Left hindlimb (tissue), 1 donor: ENCODE results near the gene C1orf105.

Experiments
- DNase-seq: peaks from one replicate; pipeline ENCODE4 v3.0.0-alpha.2; 2018

The C1orf105 gene

DNA sequence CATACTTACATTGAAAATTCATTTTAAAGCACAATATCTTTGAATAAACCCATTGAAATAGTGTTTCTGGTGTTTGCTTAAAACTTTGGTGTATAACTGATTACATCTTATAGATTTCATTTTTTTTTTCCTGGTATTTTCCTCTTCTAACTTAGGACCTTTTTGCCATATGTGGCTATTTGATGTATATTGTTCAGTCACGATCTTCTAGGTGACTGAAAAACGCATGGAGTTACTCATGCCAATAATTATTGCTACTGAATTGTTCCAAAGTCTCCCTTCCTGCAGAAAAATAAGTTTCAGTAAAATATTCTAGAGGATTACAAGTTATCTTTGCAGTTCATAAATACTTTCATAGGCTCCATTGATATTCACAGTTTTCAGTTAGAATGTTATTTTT, 22.9 kb upstream of the C1orf105 start:
- DNase-seq, result no peak

DNA sequence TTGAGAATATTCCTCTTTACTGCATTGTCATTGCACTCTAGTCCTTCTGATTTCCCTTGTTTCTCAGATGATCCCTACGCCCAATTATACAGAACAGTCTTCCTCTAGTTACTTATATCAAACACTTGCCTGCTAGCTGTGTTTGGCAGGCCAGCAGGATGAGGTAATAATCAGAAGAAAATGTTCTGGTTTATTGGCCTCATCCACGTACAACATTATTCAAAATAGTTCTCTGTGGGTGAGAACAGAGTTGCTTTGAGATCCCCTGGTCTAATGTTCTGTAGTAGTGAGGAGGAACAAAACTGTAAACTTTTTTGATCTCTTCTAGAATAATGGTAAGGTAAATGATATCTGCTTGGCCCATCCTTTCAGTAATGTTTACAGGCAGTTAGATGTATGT, 22.3 kb upstream of the C1orf105 start:
- DNase-seq, result no peak

DNA sequence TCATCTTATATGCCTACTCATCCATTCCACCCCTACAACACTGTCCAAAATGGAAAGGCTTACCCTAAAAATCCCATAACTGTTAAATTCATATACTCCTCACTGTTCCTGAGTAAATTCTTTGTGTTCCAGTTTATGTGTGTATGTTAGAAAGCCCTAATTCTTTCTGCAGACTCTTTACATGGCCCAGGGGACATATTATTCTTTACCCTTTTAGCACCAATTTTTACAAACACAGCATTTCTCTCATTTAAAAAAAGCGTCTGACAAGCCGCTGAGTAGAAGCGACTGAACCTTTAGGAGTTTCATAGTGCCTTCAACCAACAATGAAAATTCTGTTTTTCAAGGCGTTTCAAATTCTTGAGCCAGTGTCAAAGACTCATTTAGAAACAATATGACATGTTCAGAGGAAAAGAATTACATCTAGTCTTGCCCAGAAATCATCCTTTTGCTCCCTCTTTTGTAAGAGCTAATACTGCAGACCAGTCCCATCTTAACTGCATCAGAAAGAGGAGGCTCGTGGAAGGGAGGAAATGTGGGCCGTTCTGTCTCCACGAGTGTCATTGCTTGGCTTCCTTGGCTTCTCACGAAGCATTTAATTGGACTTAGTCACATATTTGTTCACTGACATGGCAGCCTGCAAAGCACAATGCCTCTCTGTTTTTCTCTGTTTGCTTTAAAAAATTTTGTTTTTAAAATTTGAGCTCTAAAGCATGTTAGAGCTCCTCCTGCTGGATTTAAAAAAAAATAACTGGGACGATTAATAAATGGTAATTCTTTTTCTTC, 21.3 kb upstream of the C1orf105 start:
- DNase-seq, result peak; percentile 87

DNA sequence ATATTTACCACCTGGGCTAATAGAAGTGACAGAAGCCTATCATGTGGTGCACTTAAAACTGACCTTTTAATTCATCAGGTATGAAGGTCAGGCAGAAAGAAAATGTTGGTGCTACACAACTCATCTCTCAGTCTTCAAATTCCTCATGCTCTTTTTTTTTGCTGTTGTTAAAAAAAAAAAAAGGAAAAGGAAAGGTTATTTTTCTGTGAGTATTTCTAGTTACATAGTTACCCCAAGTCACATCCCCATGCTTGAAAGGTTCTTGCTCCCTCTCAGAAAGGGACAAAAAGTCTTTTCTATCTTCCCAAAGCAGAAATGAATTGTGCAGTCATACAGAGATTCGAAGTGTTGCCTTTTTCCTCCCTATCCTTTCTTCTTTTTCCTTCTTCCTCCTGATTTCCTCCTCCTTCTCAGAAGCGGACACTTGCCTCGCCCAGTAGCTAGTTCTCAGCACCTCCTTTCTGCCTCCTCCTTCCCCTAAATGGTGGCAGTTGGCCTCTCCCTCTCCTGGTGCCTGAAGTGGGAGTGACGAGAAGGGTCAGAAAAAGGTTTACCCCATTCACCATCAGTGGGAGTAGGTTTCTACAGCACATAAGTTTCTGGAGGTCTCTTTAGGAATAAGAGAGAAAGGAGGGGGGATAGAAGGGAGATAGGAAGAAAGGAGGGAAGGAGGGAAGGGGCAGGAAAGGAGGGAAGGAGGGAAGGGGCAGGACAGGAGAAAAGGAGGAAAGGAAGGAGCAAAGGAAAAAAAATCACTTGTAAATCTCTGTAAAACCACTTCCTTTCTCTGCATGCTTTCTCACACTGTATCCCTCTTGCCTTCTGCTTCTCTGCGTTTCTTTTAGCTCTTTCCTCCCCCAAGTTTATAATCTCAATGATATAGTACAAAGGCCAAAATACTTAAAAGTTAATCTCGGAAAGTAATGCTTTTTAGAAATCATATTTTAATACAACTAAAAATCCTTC, 20.4 kb upstream of the C1orf105 start:
- DNase-seq, result peak; percentile 58

DNA sequence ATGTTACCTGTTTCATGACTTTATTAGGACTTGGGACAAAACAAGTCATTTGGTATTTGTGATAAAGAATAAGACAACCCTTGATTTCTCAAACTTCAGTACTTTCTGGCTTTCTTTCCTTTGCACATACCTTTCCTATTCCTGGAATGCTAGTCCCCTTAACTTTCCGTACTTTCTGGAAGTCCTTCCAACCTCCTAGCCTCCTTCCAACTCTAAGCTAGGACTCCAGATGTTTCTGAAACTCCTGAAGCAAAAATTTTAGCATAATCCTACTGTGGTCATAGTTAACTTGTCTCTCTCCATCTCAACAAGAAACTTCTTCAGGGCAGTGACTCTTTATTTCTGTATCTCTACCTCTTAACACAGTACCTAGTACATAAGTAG, 19.8 kb upstream of the C1orf105 start:
- no peak for DNase-seq

DNA sequence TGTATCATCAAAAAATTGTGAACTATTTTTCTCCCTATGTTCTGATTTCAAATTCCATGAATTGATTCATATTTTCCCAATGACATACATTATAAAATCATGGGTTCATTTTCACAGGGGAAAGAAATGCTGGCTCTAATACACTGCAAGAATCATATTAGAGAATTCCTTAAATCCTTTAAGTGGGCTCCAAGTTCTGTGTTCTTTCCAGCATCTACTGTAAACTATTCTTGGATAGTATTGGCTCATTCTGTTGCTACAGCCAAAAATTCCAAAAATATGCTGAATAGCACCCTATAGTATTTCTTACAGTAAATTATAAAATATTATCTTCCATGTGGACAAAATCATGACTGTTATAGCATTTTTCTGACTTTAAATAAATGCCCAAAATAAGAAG, 19.0 kb upstream of the C1orf105 start:
- DNase-seq, result no peak

DNA sequence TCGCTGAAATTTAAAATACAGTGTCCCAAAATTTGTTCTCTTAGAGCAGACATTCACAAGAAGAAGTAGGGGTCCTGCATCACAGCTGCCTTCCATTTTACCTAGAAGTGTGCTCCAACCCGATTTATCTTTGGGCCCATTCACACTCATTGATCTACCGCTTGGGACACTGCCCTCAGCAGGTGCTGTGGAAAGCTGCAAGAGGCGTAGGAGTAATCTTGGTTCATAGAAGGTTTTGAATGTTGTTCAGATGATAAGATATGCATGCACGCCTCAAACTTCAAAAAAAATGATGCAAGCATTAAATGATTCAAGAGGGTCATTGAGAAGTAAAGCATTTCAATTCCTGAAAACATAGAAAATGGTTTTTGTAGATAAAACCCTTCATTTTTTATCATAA, 18.6 kb upstream of the C1orf105 start:
- DNase-seq, result peak; percentile 50

DNA sequence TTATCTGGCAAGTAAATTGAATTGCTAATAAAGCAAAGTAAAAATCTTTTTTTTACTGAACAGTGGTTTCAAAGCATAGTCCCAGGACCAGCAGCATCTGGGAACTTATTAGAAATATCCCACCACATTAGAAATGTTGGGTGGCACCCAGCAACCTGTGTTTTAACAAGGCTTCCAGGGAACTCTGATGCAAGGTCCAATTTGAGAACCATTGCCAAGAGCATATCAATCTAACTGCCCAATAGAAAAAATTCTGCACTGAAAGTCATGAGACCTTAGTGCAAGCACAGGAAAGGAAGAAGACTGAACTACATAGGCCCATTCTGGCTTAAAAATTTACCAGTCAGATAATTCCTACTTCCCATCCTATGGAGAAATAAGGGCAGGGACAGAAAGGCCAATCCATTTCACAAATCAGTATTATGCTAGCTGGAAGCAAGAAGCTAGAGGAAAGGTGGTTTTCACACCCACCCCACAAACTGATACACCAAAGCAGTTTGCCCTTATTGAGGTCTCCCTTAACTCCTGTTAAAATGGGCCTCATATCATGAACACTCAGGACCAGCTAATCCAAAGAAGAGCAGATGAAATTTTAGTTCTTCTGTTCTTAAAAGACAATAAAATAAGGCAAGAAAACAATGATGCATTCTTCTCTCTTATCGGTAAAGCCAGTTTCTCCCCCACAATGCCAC, 17.5 kb upstream of the C1orf105 start:
- no peak for DNase-seq

DNA sequence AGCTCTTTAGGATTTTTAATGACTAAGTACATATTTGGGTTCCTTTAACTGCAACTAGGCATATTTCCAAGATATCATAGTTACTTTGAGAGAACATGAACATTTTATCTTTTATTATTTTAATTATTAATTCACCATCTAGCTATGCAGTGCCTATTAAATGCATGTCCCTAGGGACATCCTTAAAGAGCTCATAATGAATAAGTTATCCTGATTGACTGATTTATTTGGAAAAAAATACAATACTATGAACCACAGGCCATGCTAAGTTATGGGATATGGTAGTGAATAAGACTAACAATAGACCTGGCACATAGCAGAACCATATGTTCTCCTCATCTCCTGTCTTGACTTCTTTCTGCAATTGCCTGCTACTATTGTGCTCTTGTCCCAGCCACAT, 16.4 kb upstream of the C1orf105 start:
- no peak for DNase-seq

DNA sequence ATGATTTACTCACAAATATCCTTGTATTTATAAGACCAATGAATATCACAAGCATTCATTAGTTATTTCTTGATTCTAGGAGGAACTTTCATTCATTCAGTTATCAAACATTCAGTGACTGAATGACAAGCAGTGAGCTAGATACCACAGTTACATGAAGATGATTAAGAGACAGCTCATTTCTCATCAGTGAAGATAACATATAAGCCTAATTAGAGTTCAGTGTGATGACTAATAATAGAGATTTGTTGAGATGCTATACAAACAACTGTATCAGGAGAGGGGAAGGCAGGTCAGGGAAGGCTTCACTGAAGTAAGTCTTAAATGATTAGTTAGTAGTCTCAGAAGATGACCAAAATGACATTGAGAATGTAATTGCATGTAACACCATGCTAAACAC, 14.6 kb upstream of the C1orf105 start:
- DNase-seq, result no peak

DNA sequence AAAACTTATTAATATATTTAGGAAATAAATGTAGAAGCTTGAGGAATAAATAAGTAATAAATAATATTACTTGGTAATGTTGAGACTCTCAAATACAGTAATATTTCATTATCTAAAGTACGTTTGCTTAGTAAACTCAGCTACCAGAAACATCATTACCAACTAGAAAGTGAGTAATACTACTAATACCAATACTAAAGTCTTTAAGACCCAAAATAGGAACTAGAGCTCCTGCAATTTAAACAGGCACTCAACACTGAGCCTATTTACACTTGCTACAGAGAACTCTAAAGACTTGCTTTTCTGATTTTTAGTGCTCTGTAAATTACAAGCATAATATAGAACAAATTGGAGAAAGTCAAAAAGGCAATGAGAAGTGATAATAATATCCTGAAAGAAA, 13.5 kb upstream of the C1orf105 start:
- no peak for DNase-seq

DNA sequence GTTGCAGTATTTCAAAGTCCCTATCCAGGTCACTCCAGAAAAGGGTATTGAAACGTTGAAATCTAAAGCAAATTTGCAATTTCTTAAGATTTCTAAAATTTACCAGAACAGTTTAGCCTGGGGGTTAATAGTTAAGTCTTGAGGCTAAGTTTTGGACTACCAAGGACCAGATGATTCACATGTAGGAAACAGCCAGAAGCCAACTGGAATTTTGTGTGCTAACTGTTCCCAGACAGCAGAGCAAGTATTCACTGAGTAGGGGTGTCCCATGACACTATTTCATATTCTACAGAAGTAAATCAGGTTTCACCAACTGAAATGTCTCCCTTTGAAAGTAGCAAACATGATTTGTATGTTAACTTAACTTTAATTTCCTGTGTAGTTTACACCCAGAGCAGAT, 11.5 kb upstream of the C1orf105 start:
- no peak for DNase-seq

DNA sequence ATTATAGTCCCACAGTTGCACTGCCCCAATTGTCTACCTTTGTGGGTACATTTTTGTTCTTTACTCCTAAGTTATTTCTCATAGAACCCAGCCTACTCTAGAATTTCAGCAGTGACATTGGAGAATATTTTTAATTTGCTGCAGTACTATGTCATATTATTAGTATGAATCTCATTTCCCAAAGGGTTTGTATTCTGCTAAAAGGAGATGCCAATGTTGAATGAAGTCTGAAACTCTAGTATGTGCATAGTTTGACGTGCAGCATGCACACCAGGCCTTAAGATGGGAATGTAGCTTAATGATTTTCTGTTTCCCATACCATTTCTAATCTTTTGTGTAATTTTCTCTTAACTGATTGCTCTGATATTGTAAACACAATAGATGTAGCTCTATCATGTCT, 10.5 kb upstream of the C1orf105 start:
- DNase-seq, result no peak

DNA sequence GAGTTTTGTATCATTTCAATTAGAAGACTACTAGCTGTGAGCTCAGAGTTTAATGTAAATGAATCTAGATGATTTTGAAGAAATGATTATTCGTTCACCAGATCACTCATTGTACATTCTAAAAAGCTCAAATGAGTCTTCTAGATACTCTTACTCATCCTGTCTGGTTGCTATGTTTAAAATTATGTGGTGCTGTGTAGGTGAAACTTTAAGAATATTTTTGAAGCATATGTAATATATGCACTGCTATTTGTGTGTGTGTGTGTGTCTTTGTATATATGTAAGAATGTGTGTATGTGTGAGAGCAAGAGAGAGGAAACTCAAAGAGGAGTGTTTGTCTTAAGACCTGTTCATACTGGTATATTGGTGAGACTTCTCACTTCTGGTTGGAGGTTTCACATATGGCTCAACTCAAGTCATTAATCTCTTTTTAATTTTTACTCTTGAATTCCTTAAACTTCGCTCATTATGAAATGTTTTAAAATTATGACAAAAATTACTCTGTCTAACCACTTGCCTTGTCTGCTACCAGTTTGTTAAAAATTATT, 8.6 kb upstream of the C1orf105 start:
- DNase-seq, result no peak

DNA sequence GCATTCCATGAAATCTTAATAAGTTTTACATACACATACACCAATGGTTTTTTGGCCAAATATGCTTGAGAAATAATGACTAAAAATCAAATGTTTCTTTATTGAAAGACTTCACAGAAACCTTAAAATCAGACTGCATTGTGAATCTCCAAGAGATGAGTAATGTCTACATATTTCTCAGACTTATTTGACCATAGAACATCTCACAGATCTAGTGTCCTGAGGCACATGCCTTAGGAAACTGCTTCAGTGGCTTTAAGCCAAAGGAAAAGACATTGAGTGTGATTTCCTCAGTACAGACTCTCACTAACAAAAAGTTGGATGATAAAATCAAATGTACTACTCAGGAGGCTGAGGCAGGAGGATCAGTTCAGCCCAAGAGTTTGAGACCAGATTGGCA, 6.2 kb upstream of the C1orf105 start:
- no peak for DNase-seq

DNA sequence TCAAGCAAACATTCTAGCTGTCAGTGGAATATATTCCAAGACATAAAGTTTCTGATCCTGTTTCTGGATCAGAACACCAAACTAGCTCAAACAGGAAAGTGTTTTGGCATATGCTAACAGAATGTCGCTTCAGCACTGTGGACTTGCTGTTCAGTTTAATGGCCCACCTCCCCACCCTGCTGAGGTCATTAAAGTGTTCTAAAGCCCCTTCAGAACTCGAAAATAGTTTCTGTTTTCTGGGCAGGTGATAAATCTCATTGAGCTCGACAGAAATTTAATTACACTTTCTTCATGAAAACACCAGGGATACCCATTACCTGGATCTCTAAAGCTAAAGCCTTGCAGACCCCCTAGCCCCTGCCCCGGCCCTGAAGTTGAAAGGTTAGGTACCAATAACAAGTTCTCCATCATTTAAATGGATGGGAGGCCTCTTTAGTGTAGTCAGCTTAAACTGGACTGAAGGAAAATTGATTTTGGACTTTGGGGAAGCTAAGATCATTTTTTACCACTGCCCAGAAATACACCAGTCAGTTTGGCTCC, 3.9 kb upstream of the C1orf105 start:
- DNase-seq, result no peak

DNA sequence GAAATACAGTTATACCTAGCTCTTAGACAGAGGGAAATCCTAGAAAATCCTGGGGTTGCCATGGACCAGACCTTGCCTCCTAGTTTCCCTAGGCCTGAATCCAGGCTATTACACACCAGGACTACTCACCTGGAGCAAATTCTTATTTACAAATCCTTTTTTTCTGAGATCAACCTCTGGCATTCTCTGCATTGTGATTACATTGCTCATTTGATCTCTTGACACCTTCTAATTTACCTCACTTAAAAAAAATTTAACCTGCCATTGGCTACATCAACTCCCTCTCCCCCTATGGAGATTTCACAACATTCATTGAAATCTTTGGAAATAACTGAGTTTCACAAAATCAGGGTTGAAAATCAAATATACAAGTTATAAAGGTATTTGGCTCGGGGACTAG, 2.9 kb upstream of the C1orf105 start:
- no peak for DNase-seq

DNA sequence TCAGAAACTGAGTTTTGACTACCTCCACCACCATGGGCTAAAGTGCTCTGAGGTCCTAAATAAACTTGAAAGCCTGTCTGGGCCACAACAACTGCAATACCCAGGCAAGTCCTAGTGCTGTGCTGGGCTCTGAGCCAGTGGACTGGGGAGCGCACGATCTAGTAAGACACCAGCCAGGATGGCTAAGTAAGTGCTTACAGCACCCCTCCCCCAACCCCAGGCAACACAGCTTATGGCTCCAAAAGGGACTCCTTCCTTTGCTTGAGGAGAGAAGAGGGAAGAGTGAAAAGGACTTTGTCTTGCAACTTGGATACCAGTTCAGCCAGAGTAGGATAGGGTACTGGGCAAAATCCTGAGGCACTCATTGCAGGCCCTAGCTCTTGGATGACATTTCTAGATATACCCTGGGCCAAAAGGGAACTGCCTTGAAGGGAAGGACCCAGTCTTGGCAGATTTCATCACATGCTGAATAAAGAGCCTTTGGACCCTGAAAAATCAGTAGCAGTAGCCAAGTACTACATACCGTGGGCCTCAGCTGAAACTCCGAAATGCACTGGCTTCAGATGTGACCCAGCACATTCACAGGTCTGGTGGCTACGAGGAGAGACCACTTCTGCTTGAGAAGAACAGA, 1.6 kb downstream of the C1orf105 start:
- DNase-seq, result no peak

DNA sequence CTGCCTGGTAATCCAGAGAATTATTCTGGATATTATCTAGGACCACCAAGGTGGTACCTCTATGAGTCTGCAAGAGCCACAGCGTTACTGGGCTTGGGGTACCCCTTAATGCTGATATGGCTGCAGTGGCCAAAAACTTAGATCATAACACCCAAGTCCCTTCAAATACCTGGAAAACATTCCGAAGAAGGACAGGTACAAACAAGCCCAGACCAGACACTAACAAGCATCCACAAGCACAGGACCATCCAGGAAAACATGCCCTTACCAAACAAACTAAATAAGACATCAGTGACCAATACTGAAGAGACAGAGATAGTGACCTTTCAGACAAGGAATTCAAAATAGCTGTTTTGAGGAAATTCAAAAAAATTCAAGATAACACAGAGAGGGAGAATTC, 2.9 kb downstream of the C1orf105 start:
- DNase-seq, result no peak

DNA sequence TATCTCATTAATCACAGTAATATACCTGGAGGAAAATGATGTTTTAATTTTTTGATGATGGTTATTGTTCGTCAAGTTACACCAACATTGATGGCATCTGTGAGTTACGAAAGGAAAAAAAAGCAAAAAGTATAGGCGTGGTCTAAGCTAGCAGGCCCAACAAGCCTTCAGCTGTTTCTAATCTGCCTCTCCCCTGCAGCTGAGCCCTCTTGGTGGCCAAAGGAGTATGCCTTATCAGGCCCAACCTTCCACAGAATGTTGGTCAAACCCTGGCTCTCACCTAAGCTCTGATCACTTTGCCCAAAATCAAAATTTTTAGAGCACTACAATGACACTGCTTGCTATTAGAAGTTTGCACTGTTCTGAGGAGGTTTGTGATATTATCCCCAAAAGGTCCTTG, 4.9 kb downstream of the C1orf105 start:
- no peak for DNase-seq

DNA sequence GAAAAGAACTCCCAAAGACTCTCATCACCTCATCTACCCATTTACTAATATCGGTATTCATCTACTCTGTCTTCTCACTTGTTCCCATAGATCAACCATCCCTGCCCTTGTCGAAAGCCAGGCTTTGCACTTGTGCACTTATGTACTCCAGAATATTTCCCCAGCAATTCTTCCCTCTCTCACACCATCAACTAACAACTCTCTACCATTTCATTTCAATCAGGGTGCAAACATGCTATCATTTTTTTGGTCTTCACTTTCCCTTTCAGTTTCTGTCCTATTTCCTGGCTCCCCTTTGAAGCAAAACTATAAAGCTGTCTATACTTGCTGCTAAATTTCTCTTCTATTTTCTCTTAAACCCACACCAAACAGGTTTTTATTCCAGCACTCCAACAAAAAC, 6.7 kb downstream of the C1orf105 start:
- DNase-seq, result no peak

DNA sequence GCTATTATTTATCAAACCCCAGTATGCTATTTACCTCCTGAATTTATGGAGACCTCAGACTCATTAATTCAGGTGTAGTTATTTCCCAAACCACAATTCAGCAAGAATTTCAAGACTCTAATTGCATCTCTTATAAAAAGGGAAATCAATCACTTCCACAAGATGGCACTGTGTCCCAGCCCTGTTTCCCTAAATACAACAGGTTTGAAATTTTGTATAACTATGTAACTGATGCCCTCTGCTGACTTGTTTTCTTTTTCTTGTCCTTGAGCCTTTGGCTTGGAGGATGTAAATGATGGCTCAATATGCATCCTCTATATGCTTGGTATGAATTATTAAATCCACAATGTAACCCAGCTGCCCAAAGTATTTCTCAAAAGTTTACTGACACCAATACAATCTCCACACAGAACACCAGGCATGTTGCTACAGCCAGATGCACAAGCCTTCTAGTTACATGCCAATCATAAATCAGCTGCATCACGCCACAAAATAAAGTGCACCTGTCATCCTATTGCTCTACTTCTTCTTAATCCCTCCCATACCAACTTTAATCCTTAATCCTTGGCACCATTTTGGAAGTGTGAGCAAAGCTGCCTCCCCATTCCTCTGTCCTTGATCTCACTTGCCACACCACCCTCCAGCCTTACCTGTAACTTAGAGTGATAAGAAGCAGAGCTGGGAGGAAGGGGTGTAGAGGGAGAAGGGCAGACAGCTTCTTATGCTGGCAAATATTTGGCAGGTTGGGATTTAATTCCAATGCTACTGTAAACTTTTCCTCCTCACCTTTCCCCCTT, 9.0 kb downstream of the C1orf105 start:
- no peak for DNase-seq
